Right cardiac atrium (tissue), 5 donors: ENCODE data around the gene CNIH4. TPM values are rescaled to one million over a fixed set of nuclear protein-coding genes. Genes with fewer than 3 reads are reported as not detected.
"Not testable (repeated sequence)": the region's sequence is repeated elsewhere in the genome, so short reads cannot be mapped to it uniquely, and the experiment has no call there.

ENCODE experiments used
- ATAC-seq, 2 donors: fragments of 200-7000 bp; cut with Tn5 transposase; one replicate each; pipeline versions ENCODE4 v1.8.0 to v1.9.1; 2020; ENCODE audit warnings: moderate library complexity in 2 of 2, mild to moderate bottlenecking in 1 of 2
- DNase-seq, 3 donors: peaks; one replicate each; pipeline ENCODE4 v3.0.0-alpha.2; 2020
- H3K27ac ChIP-seq: one replicate; pipeline ENCODE4 v1.5.1; 2013; ENCODE audit warnings: mild to moderate bottlenecking, low read length, control low read depth, moderate library complexity
- H3K27me3 ChIP-seq: one replicate; pipeline ENCODE4 v1.6.1; 2013; ENCODE audit not compliant: control insufficient read depth, insufficient read depth
- H3K4me1 ChIP-seq: one replicate; pipeline ENCODE4 v1.6.1; 2013; ENCODE audit warnings: low read length; ENCODE audit not compliant: control insufficient read depth, insufficient read depth
- H3K4me3 ChIP-seq: one replicate; pipeline ENCODE4 v1.5.1; 2013; ENCODE audit warnings: low read length, control low read depth
- H3K9me3 ChIP-seq: one replicate; pipeline ENCODE4 v1.6.1; 2013; ENCODE audit warnings: low read length; ENCODE audit not compliant: control insufficient read depth
- WGBS: extraction: QIAGEN DNeasy Blood & Tissue Kit; methylation state at CpG from one replicate; pipeline ENCODE4 v1.1.7; 2013; 5-methylcytosine and 5-hydroxymethylcytosine counted together
- intact Hi-C, 4 donors: fragments of 100-400 bp; cut with DNase I; formaldehyde crosslinking; loops; one replicate each; pipeline versions ENCODE4 v1.11.0 to v1.14.0; 2022 to 2023
- polyA plus RNA-seq: library from polyadenylated mRNA; stranded (reverse); fragments of 200-250 nt; gene quantifications from one replicate; pipeline ENCODE4 v1.2.3, GENCODE V29; 2013
- total RNA-seq, 4 donors: library from RNA; stranded (reverse); fragmentation: NEBNext Ultra II Directional; extraction: Animal tissue kit (Norgen Biotek cat#: 25700); gene quantifications; one replicate each; pipeline ENCODE4 v1.2.1, GENCODE V29; 2021
- donor health status: healthy with polysubstance abuse.
- donor health status: DM: no; HTN: yes; CAD: no.
- donor health status: DM: no; HTN: no; CAD: no.
- donor health status: DM: no; HTN: yes; CAD: no; lungs with severe emphysema.
- donor health status: DM: yes; HTN: yes; CAD: no.

The CNIH4 gene
- total and polyA plus RNA-seq, 5 donors = 26.8 to 45.6 (median 32.4) TPM

DNA sequence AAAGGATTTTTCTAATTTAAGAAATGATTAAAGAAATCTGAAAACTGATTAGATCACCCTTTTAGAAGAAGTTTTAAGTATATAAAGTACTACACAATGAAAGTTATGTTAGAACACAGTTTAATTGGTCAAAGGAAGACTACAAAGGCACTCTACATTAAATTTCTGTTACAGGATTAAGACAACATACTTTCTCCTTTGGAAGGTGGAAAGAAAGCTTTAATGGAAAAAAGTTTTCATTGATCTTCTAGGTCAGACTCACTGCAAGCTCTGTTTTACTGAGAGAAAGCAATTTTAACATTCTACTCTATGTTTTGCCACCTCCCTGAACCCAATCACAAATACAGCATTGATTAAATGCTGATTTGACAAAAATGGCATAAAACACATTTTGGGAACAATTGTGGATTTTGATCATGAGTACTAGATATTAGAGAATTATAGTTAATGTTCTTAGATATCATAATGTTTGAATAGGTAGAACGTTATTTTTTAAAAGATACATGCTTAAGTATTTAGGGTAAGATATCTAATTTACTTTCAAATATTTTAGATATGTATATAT lies 45.9 kb downstream of the CNIH4 start:
- Histone ChIP-seq H3K27me3 (no peaks in the 10 kb centered on the region), H3K27ac (no peak overlapping the region), H3K4me3 (no peak overlapping the region), H3K4me1 (no peaks in the 10 kb centered on the region), H3K9me3 (no peaks in the 10 kb centered on the region)
- intact Hi-C loops = loop anchor here in 2 of 4 donors (10.0 kb wide), 2 partner anchors 98 to 118 kb away; no protein-coding TSS in a partner anchor
- ATAC-seq (no peak), DNase-seq (no peak)
- 80% methylated on average over 1 of the region's 1 CpG for WGBS

- no peak overlapping the region for H3K4me3 ChIP-seq
- no peak overlapping the region for H3K27ac ChIP-seq
- intact Hi-C loops = loop anchor here in 2 of 4 donors (10.0 kb wide), 2 partner anchors 100 to 120 kb away; no protein-coding TSS in a partner anchor
- H3K9me3 ChIP-seq = no peaks in the 10 kb centered on the region
- WGBS = 67% methylated on average over 3 of the region's 3 CpGs
- no peaks in the 10 kb centered on the region for H3K4me1 ChIP-seq
- DNase-seq (no peak), ATAC-seq (no peak)
- no peaks in the 10 kb centered on the region for H3K27me3 ChIP-seq
These were observed 48.4 kb downstream of the CNIH4 start for GRCh38 chr1:224404916-224405603.

- intact Hi-C loops = loop anchor here in 2 of 4 donors (10.0 kb wide), 2 partner anchors 101 to 121 kb away; no protein-coding TSS in a partner anchor
- no peak overlapping the region for H3K4me3 ChIP-seq
- 83% methylated on average over 2 of the region's 2 CpGs for WGBS
- DNase-seq (no peak), ATAC-seq (no peak)
- no peaks in the 10 kb centered on the region for H3K27me3 ChIP-seq
- no peaks in the 10 kb centered on the region for H3K4me1 ChIP-seq
- H3K9me3 ChIP-seq = no peaks in the 10 kb centered on the region
- no peak overlapping the region for H3K27ac ChIP-seq
These were observed 48.9 kb downstream of the CNIH4 start for GRCh38 chr1:224405604-224405970.

GRCh38 chr1:224406216-224406615 lies 49.5 kb downstream of the CNIH4 start:
- Histone ChIP-seq H3K27me3 (no peaks in the 10 kb centered on the region), H3K9me3 (no peaks in the 10 kb centered on the region), H3K4me3 (no peak overlapping the region), H3K4me1 (no peaks in the 10 kb centered on the region), H3K27ac (no peak overlapping the region)
- no peak for DNase-seq
- no peak for ATAC-seq
- intact Hi-C loops = loop anchor here in 2 of 4 donors (10.0 kb wide), 2 partner anchors 101 to 121 kb away; no protein-coding TSS in a partner anchor

GRCh38 chr1:224407571-224408293 lies 51.1 kb downstream of the CNIH4 start:
- Histone ChIP-seq H3K9me3 (no peaks in the 10 kb centered on the region), H3K4me3 (no peak overlapping the region), H3K4me1 (no peaks in the 10 kb centered on the region), H3K27me3 (no peaks in the 10 kb centered on the region), H3K27ac (no peak overlapping the region)
- WGBS = 95% methylated on average over 7 of the region's 7 CpGs
- intact Hi-C loops = loop anchor here in 2 of 4 donors (10.0 kb wide), 2 partner anchors 103 to 123 kb away; no protein-coding TSS in a partner anchor
- no peak for DNase-seq
- no peak for ATAC-seq

- Histone ChIP-seq H3K27ac (no peak overlapping the region), H3K4me3 (no peak overlapping the region), H3K9me3 (no peaks in the 10 kb centered on the region), H3K27me3 (no peaks in the 10 kb centered on the region), H3K4me1 (no peaks in the 10 kb centered on the region)
- 95% methylated on average over 1 of the region's 1 CpG for WGBS
- ATAC-seq (no peak), DNase-seq (no peak)
- intact Hi-C loops = loop anchor here in 2 of 4 donors (10.0 kb wide), 2 partner anchors 103 to 123 kb away; no protein-coding TSS in a partner anchor
These were observed 51.6 kb downstream of the CNIH4 start for GRCh38 chr1:224408294-224408590.

DNA sequence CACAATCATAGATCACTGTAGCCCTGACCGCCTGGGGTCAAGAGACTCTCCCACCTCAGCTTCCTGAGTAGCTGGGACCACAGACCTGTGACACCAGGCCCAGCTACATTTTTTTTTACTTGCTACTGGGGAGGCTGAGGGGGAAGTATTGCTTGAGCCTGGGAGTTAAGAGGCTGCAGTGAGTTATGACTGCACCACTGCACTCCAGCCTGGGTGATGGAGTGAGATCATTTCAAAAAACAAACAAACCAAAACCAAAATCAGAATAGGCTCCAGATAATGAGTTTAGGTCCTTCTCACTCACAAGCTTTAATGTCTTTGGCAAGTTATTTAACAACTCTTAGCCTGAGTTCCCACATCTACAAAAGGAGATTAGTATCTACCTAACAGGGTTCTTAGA lies 55.1 kb downstream of the CNIH4 start:
- no peak for ATAC-seq
- DNase-seq = no peak
- WGBS = 96% methylated on average over 1 of the region's 1 CpG

GRCh38 chr1:224420106-224420505 lies 63.4 kb downstream of the CNIH4 start:
- H3K4me1 ChIP-seq = no peaks in the 10 kb centered on the region
- H3K9me3 ChIP-seq = no peaks in the 10 kb centered on the region
- intact Hi-C loops = no loop called here
- no peak for DNase-seq
- H3K4me3 ChIP-seq = no peak overlapping the region
- no peaks in the 10 kb centered on the region for H3K27me3 ChIP-seq
- no peak for ATAC-seq
- no peak overlapping the region for H3K27ac ChIP-seq

More for the DNA sequence above, 55.1 kb downstream of the CNIH4 start:
- no peak overlapping the region for H3K27ac ChIP-seq
- no peaks in the 10 kb centered on the region for H3K4me1 ChIP-seq
- no peaks in the 10 kb centered on the region for H3K9me3 ChIP-seq
- H3K4me3 ChIP-seq = no peak overlapping the region
- H3K27me3 ChIP-seq = no peaks in the 10 kb centered on the region
- intact Hi-C loops = no loop called here

GRCh38 chr1:224425279-224425884 lies 68.7 kb downstream of the CNIH4 start:
- no peak for ATAC-seq
- Histone ChIP-seq H3K4me3 (no peak overlapping the region), H3K4me1 (no peaks in the 10 kb centered on the region), H3K27ac (no peak overlapping the region), H3K9me3 (no peaks in the 10 kb centered on the region), H3K27me3 (no peaks in the 10 kb centered on the region)
- intact Hi-C loops = no loop called here
- DNase-seq = no peak
- WGBS = 89% methylated on average over 6 of the region's 6 CpGs

DNA sequence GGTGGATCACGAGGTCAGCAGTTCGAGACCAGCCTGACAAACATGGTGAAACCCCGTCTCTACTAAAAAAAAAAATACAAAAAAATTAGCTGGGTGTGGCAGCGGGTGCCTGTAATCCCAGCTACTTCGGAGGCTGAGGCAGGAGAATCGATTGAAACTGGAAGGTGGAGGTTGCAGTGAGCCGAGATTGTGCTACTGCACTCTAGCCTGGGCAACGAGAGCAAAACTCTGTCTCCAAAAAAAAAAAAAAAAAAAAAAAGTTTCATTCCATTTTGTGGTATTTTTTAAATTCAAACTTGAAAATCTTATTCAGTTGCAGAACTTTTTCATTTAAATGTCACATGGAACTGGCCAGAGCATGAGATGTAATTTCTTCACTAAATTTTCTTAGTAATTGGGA lies 70.2 kb downstream of the CNIH4 start:
- ATAC-seq, H3K27ac ChIP-seq, H3K4me1 ChIP-seq, H3K9me3 ChIP-seq, H3K4me3 ChIP-seq, H3K27me3 ChIP-seq, DNase-seq, intact Hi-C loops: not testable (repeated sequence)
- 94% methylated on average over 8 of the region's 8 CpGs for WGBS

DNA sequence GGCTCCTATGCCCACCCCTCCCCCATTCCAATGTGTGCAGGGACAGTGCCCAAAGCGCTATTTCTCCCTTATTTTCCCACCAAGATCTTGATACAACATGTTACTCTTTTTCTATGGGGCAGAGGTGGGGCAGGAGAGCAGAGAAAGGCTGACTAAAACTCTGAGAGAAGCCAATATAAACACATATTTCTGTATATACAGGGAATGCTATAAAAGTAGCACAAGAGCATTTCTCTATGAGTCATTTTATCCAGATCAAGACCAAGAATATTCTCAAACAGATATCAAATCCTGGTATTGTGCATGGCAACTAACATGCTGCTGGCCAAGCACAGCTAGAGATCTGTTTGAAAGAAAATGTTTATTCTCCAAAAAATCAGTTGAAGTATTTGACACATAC lies 70.7 kb downstream of the CNIH4 start:
- no peak overlapping the region for H3K4me3 ChIP-seq
- DNase-seq (no peak), ATAC-seq (peak in 1 of 2 donors; percentile 84)
- H3K4me1 ChIP-seq = no peaks in the 10 kb centered on the region
- 88% methylated on average over 1 of the region's 1 CpG for WGBS
- H3K27ac ChIP-seq = no peak overlapping the region
- intact Hi-C loops = no loop called here
- no peaks in the 10 kb centered on the region for H3K27me3 ChIP-seq
- no peaks in the 10 kb centered on the region for H3K9me3 ChIP-seq
